PFSK-1 (cell line): ENCODE data around the gene ASPM.

Experiments
- POLR2AphosphoS5 ChIP-seq: IDR thresholded peaks from 2 replicates; pipeline ENCODE4 v1.6.1; 2012; ENCODE audit warnings: low read depth, mild to moderate bottlenecking, control low read depth, low read length, moderate library complexity
- REST ChIP-seq, 2 experiments: IDR thresholded peaks; 2 replicates each; pipeline versions ENCODE4 v1.6.1 to v1.8.0; 2011 to 2012; ENCODE audit warnings: low read depth in 2 of 2, low read length in 2 of 2, control low read depth in 1 of 2, inconsistent platforms in 1 of 2, mild to moderate bottlenecking in 1 of 2, moderate library complexity in 1 of 2; ENCODE audit not compliant: insufficient read depth in 1 of 2
- TAF1 ChIP-seq: IDR thresholded peaks from 2 replicates; pipeline ENCODE4 v1.6.1; 2012; ENCODE audit warnings: low read length, control low read depth, borderline replicate concordance; ENCODE audit not compliant: insufficient read depth

- no peak for TF ChIP-seq POLR2AphosphoS5
- TF ChIP-seq REST (IDR thresholded peaks at IDR 0.05; ENCODE audit: insufficient read depth in 1 of 2, low read depth in 2 of 2, low read length in 2 of 2), result no peak
- TF ChIP-seq TAF1, result no peak
Measured at GRCh38 chr1:197171531-197171930, 25.1 kb upstream of the ASPM start.
